Activated B cell treated with CpG ODN at 0.5 μM for 24 hours (primary cell): ENCODE measurements around the gene ARHGEF28. TPM values are rescaled to one million over a fixed set of nuclear protein-coding genes. Genes with fewer than 3 reads are reported as not detected.

Experiments used
- ATAC-seq: fragments of 200-7000 bp; cut with Tn5 transposase; one replicate; pipeline ENCODE4 v1.10.0; 2021; ENCODE audit warnings: low read depth, mild to moderate bottlenecking, moderate library complexity
- CTCF ChIA-PET: fragments of 350-600 bp; sonication (Branson Sonifier 250); formaldehyde crosslinking; loops from one replicate; lab custom pipeline; 2021; ENCODE audit warnings: antibody characterized with exemption; lab: Charles Lee
- POLR2A ChIA-PET: fragments of 350-600 bp; sonication (Branson Sonifier 250); formaldehyde crosslinking; loops from one replicate; lab custom pipeline; 2021; ENCODE audit warnings: antibody characterized with exemption; lab: Charles Lee
- DNase-seq: peaks from one replicate; pipeline ENCODE4 v3.0.0; 2022
- H3K27ac Mint-ChIP-seq: one replicate; pipeline ENCODE4 v1.8.0; 2020; ENCODE audit warnings: mixed read lengths
- H3K27me3 Mint-ChIP-seq: one replicate; pipeline ENCODE4 v1.8.0; 2021; ENCODE audit warnings: mixed read lengths
- H3K36me3 Mint-ChIP-seq: one replicate; pipeline ENCODE4 v1.8.0; 2021; ENCODE audit warnings: low read depth, mixed read lengths
- H3K4me1 Mint-ChIP-seq: one replicate; pipeline ENCODE4 v1.8.0; 2021; ENCODE audit warnings: mixed read lengths
- H3K4me3 Mint-ChIP-seq: one replicate; pipeline ENCODE4 v1.8.0; 2020; ENCODE audit warnings: mild to moderate bottlenecking, mixed read lengths
- H3K9me3 Mint-ChIP-seq: one replicate; pipeline ENCODE4 v1.8.0; 2020; ENCODE audit warnings: mixed read lengths
- intact Hi-C: fragments of 100-400 bp; cut with micrococcal nuclease; formaldehyde crosslinking; loops from one replicate; pipeline ENCODE4 v1.15.1; 2024
- total RNA-seq: library from RNA; stranded (reverse); gene quantifications from 2 replicates; pipeline ENCODE4 v1.2.3, GENCODE V29; 2022
- TF ChIP-seq, protein P1 (sequence below): fragments of 200-600 bp; IDR thresholded peaks from one replicate; pipeline ENCODE4 v1.8.0; 2022; ENCODE audit warnings: antibody characterized with exemption, mild to moderate bottlenecking

ARHGEF28 gene
- total RNA-seq, 1 donor from 2014 or later, result not detected

- Mint-ChIP-seq H3K36me3 (no peaks in the 10 kb centered on the region), H3K27me3 (peaks cover 19% of the 10 kb centered on the region), H3K9me3 (no peaks in the 10 kb centered on the region), H3K4me3 (no peak overlapping the region), H3K4me1 (no peaks in the 10 kb centered on the region), H3K27ac (no peak overlapping the region)
- intact Hi-C loops, result no loop called here
- ATAC-seq (no peak), DNase-seq (no peak)
- ChIA-PET POLR2A (no interaction called here), CTCF (no interaction called here)
- TF ChIP-seq, protein P1, sequence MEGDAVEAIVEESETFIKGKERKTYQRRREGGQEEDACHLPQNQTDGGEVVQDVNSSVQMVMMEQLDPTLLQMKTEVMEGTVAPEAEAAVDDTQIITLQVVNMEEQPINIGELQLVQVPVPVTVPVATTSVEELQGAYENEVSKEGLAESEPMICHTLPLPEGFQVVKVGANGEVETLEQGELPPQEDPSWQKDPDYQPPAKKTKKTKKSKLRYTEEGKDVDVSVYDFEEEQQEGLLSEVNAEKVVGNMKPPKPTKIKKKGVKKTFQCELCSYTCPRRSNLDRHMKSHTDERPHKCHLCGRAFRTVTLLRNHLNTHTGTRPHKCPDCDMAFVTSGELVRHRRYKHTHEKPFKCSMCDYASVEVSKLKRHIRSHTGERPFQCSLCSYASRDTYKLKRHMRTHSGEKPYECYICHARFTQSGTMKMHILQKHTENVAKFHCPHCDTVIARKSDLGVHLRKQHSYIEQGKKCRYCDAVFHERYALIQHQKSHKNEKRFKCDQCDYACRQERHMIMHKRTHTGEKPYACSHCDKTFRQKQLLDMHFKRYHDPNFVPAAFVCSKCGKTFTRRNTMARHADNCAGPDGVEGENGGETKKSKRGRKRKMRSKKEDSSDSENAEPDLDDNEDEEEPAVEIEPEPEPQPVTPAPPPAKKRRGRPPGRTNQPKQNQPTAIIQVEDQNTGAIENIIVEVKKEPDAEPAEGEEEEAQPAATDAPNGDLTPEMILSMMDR, result no peak
These were observed 21.7 kb downstream of the ARHGEF28 start for GRCh38 chr5:73647721-73648120.

GRCh38 chr5:73648515-73648914, 22.5 kb downstream of the ARHGEF28 start:
- DNase-seq (no peak), ATAC-seq (no peak)
- H3K9me3 Mint-ChIP-seq, result no peaks in the 10 kb centered on the region
- H3K36me3 Mint-ChIP-seq, result no peaks in the 10 kb centered on the region
- CTCF ChIA-PET, result no interaction called here
- H3K4me1 Mint-ChIP-seq, result no peaks in the 10 kb centered on the region
- intact Hi-C loops, result no loop called here
- H3K27me3 Mint-ChIP-seq, result peaks cover 19% of the 10 kb centered on the region
- H3K4me3 Mint-ChIP-seq, result no peak overlapping the region
- POLR2A ChIA-PET, result no interaction called here
- H3K27ac Mint-ChIP-seq, result no peak overlapping the region
- TF ChIP-seq, protein P1, result no peak

DNA sequence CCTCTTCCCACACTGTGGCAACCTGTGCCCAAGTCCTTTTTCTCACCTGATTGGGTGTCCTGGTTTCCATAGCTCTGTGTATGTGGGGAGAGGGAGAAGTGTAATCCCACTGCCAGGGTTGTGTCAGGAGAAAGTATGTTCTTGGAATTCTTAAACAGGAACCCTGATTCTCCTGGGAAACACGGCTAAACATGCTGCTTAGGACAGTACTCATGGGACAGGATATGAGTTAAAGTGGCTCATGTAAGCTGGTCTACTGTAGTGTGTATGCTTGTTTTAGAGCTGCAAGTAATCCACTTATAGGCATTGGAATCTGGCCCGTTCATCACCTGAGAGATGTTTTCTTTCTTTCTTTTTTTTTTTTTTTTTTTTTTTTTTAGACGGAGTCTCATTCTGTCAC, 23.9 kb downstream of the ARHGEF28 start:
- TF ChIP-seq, protein P1, result no peak
- Mint-ChIP-seq H3K27me3 (peaks cover 12% of the 10 kb centered on the region), H3K4me3 (no peak overlapping the region), H3K9me3 (no peaks in the 10 kb centered on the region), H3K4me1 (no peaks in the 10 kb centered on the region), H3K27ac (no peak overlapping the region), H3K36me3 (no peaks in the 10 kb centered on the region)
- intact Hi-C loops, result no loop called here
- ATAC-seq, result no peak
- ChIA-PET POLR2A (no interaction called here), CTCF (no interaction called here)
- no peak for DNase-seq

GRCh38 chr5:73652391-73652790, 26.4 kb downstream of the ARHGEF28 start:
- no peaks in the 10 kb centered on the region for H3K9me3 Mint-ChIP-seq
- DNase-seq (no peak), ATAC-seq (no peak)
- H3K4me1 Mint-ChIP-seq, result no peaks in the 10 kb centered on the region
- TF ChIP-seq, protein P1, result no peak
- CTCF ChIA-PET, result no interaction called here
- no peak overlapping the region for H3K4me3 Mint-ChIP-seq
- H3K36me3 Mint-ChIP-seq, result no peaks in the 10 kb centered on the region
- peaks cover 6% of the 10 kb centered on the region for H3K27me3 Mint-ChIP-seq
- H3K27ac Mint-ChIP-seq, result no peak overlapping the region
- intact Hi-C loops, result no loop called here
- POLR2A ChIA-PET, result no interaction called here

DNA sequence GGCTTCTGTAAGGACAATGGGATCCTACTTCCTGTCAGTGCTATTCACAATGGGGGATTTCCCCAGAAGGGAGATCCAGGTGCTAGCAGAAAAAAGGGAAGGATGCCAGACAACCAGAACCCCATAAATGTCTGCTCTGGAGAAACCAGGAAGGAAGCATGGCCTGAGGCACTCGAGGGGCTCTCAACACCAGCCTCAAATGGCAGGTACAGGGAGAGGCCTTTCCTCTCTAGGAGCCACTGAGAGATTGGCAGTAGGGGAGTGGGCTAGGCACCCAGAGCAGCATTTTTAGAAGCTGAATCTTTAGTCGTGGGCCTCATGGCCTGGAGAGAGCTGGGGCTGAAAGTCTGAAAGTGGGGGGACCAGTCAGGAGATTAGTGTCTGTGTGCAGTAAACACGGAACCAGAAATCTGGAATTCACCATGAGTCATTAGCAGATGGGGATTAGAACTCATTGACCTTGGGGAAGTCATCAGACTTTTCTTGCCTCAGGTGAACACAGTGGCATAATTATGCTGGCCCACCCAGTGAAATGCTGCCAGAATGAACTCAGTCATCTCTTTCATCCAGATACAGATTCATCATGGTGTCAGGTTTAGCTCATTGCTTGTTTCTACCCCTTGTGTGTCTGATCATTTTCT, 28.3 kb downstream of the ARHGEF28 start:
- ChIA-PET POLR2A (no interaction called here), CTCF (no interaction called here)
- ATAC-seq, result no peak
- Mint-ChIP-seq H3K27ac (no peak overlapping the region), H3K4me1 (no peaks in the 10 kb centered on the region), H3K4me3 (no peak overlapping the region), H3K9me3 (no peaks in the 10 kb centered on the region), H3K27me3 (peaks cover 4% of the 10 kb centered on the region), H3K36me3 (no peaks in the 10 kb centered on the region)
- intact Hi-C loops, result no loop called here
- no peak for DNase-seq
- TF ChIP-seq, protein P1, result no peak
